GM21576 (cell line): ENCODE results near the gene E2F1.
"Not testable (repeated sequence)": the region's sequence is repeated elsewhere in the genome, so short reads cannot be mapped to it uniquely, and the experiment has no call there.

Experiments
- ATAC-seq: cut with Tn5 transposase; IDR thresholded peaks from one replicate; pipeline ENCODE4 v1.9.1; 2021; ENCODE audit warnings: mild to moderate bottlenecking, moderate library complexity; ENCODE audit not compliant: unreplicated experiment

Gene E2F1

DNA sequence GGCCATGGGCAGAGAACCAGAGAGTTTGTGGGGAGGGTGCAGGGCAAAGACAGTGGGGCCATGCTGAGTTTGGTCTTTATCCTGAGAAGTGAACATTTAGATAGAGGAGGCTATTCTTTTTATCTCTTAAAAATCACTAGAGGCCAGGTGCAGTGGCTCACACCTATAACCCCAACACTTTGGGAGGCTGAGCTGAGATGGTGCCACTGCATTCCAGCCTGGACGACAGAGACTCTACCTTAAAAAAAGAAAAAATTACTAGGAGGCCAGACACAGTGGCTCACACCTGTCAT is 25.2 kb upstream of the E2F1 start:
- ATAC-seq: no peak

DNA sequence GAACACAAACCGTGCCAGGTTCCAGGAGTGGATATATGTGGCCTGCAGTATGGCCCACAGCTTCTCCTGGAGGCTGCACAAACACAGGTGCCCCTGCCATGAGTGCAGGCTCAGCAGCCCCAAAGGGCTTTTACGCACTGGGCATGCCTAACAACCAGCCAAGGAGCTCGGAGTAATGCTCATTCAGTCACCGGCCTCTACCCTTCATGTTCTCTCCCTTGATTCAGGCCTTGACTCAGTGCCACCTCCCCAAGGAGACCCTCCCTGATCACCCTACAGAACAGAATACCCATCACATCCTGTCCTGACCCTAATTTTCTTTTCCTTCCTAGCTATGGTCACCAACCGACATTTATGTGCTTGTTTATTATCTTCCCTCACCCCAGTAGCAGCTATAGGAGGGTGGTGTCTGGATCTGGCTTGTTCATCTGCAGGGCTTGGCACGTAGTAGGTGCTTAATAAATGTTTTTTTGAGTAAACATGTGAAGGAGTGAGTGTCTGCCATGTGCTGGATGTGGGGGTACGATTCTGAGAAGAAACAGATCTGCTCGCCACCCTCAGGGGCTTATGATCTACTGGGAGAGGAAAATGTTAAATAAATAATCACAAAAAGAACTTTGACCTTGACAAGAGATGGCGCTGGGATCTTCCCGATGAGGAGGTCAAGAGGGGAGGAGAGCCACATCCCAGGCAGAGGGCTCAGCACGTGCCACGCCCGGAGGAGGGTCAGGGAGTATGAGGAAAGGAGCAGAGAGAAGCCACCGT is 24.7 kb upstream of the E2F1 start:
- ATAC-seq: no peak

DNA sequence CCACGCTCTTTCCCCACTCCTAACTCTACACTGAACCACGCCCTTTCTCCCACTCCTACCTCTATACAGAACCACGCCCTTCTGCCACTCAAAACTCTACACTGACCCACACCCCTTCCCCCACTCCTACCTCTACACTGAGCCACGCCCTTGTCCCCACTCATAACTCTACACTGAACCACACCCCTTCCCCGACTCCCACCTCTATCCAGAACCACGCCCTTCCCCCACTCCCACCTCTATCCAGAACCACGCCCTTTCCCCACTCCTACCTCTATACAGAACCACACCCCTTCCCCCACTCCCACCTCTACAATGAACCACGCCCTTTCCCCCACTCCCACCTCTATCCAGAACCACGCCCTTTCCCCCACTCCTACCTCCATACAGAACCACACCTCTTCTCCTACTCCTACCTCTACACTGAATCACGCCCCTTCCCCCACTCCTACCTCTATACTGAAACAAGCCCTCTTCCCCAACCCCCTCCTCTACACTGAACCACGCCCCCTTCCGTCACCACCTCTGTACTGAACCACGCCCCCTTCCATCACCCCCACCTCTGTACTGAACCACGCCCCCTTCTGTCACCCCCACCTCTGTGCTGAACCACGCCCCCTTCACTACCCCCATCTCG is 23.8 kb upstream of the E2F1 start:
- no peak for ATAC-seq

DNA sequence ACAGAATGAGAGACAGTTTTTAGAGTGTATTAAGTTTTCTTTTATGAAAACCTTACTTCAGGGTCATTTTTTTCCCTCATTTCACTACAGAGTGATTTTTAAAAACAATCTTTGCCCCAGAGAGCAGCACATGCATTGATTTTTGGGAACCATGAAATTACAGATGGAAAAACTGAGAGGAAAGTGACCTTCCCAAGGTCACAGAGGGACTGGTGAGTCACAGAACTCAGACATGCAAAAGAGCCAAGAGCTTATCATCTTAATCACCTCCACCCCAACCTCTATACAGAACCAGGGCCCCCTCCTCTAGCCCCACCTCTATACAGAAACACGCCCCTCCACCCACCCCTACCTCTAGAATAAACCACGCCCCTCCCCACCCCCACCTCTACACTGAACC is 23.2 kb upstream of the E2F1 start:
- ATAC-seq: no peak

DNA sequence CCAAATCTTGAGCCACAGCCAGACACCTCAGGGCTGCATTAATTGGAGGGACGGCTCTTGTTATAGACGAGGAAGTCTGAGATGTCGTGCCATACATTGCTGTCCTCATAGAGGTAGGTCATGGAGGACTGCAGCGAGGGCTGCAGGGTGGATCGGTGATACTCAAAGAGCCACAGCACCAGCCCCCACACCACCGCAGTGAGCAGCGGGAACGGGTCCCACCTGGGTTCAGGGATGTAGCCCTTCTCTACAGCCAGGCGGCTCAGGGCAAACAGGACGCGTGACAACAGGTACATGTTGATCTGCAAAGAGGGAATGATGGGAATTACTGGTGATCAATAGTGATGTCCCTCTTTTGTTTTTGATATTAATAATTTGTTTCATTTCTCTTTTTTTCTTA is 21.5 kb upstream of the E2F1 start:
- no peak for ATAC-seq

DNA sequence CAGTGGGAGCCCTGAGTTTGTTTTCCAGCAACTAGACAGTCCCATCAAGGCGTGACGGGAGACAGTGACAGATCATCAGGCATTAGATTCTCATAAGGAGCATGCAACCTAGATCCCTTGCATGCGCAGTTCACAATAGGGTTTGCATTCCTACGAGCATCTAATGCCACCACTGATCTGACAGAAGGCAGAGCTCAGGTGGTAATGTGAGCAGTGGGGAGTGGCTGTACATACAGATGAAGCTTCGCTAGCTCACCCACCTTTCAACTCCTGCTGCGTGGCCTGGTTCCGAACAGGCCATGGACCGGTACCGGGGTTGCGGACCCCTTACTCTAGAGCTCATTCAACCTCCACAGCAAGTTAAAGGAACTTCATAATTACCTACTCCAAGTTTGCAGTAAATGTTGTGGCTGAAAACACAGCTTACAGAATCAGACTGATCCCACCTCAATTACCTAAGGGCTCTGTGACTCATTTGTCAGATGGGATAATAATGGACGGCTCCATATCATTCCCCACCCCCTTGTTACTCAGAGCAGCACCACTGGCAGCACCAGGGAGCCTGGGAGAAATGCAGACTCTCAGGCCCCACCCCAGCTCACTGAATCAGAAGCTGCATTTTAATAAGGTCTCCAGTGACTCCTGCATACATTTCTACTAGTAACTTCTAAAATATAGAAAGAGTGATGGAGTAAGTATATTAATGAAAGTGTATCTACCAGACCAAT is 18.2 kb upstream of the E2F1 start:
- ATAC-seq: no peak

DNA sequence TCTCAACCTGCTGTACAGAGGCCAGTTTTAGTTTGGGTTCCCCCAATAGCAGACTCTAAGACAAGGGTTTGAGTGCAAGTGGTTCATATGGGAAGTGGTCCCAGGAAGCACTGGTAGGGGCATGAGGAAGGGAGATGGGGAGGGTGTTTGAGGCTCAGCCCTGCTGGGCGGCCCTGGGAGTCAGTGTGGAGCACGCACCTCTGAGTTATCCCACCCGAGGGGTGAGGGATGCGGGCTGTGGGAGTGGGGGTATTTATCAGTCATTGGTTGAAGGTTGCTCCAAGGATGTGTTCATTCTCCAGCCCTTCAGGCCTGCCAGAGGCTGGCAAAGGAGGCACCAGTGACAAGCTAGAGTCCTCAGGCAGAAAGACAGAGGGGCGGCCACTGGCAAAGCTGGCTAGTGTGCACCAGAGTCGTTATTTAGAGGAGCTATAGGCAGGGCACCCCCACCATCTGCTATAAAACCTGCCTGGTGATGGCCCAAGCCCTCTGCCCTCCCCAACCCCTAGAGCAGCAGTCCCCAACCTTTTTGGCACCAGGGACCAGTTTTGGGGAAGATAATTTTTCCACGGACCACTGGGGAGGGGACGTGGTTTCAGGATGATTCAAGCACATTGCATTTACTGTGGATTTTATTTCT is 17.4 kb upstream of the E2F1 start:
- ATAC-seq: no peak

DNA sequence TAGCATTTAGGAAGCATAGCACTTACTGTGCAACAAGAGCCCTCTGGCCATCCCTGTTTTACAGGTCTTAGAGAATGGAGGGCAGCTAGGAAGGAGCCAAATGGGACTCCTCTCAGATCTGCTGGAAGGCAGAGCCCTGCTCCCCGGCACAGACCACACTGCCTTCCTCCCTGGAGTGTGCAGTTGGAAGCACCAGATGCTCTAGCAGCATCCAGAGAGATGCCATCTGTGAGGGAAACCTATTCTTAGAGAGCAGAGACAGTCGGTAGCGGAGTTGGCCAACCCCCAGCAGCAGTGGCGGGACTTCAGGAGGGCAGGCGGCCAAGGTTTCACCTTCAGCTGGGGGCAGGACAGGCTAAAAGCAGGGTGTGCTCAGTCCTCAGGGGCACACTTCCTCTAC is 16.7 kb upstream of the E2F1 start:
- ATAC-seq: no peak

DNA sequence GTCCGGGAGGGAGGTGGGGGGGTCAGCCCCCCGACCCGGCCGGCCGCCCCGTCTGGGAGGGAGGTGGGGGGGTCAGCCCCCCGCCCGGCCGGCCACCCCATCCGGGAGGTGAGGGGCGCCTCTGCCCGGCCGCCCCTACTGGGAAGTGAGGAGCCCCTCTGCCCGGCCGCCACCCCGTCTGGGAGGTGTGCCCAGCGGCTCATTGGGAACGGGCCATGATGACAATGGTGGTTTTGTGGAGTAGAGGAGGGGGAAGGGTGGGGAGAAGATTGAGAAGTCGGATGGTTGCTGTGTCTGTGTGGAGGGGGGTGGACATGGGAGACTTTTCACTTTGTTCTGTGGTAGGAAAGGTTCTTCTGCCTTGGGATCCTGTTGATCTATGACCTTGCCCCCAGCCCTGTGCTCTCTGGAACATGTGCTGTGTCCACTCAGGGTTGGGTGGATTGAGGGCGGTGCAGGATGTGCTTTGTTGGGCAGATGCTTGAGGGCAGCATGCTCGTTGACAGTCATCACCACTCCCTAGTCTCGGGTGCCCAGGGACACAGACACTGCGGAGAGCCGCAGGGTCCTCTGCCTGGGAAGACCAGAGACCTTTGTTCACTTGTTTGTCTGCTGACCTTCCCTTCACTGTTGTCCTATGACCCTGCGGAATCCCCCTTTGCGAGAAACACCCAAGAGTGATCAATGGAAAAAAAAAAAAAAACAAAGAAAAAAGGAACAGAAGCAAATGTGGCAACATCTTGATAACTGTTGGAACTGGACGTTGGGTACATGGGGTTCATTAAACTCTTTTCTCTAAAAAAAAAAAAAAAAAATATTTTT is 15.7 kb upstream of the E2F1 start:
- no peak for ATAC-seq

DNA sequence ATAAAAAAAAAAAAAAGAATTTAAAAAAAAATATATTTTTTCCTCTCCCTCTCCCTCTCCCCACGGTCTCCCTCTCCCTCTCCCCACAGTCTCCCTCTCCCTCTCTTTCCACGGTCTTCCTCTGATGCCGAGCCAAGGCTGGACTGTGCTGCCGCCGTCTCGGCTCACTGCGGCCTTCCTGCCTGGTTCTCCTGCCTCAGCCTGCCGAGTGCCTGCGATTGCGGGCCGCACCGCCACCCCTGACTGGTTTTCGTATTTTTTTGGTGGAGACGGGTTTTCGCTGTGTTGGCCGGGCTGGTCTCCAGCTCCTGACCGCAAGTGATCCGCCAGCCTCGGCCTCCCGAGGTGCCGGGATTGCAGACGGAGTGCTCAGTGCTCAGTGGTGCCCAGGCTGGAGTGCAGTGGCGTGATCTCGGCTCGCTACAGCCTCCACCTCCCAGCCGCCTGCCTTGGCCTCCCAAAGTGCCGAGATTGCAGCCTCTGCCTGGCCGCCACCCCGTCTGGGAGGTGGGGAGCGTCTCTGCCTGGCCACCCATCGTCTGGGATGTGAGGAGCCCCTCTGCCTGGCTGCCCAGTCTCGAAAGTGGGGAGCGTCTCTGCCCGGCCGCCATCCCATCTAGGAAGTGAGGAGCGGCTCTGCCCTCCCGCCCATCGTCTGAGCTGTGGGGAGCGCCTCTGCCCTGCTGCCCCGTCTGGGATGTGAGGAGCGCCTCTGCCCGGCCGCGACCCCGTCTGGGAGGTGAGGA is 14.7 kb upstream of the E2F1 start:
- ATAC-seq: not testable (repeated sequence)

DNA sequence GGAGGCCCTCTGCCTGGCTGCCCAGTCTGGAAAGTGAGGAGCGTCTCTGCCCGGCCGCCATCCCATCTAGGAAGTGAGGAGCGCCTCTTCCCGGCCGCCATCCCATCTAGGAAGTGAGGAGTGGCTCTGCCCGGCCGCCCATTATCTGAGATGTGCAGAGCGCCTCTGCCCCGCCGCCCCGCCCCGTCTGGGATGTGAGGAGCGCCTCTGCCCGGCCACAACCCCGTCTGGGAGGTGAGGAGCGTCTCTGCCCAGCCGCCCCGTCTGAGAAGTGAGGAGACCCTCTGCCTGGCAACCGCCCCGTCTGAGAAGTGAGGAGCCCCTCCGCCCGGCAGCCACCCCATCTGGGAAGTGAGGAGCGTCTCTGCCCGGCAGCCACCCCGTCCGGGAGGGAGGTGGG is 12.8 kb upstream of the E2F1 start:
- not testable (repeated sequence) for ATAC-seq

DNA sequence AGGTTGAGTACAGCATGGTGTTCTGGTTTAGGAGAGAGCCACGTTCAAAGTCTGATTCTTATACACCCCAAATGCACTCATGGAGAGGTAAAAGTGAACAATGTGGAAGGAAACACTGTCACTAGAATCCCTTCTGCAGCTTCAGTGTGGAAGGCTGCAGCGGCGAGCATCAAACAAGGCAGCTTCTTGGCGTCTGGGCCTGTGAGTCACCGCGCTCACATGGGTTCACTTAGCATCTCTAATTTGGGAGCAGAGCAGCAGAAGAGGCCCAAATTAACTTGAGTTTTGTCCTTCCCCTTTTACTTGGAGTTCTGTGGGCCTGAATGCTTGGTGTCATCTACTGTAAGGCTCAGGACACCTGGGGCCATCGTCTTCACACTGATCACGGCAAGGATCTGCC is 10.9 kb upstream of the E2F1 start:
- ATAC-seq: no peak

DNA sequence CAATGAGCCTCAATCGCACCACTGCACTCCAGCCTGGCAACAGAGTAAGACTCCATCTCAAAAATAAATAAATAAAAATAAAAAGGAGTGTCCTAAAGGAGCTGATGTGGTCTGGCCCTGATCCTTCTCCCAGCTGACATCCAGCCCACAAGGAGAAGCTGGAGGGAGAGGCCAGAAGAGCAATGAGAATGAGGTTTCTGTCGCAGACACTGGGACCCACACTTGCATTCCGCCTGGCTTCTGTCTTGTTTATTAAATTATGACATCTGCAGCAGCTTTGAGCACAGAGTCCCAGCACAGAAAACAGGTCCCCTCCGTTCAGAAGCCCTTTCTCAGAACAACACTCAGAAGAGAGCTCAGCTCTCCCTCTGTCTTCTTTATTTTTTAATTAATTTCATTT is 10.3 kb upstream of the E2F1 start:
- no peak for ATAC-seq

DNA sequence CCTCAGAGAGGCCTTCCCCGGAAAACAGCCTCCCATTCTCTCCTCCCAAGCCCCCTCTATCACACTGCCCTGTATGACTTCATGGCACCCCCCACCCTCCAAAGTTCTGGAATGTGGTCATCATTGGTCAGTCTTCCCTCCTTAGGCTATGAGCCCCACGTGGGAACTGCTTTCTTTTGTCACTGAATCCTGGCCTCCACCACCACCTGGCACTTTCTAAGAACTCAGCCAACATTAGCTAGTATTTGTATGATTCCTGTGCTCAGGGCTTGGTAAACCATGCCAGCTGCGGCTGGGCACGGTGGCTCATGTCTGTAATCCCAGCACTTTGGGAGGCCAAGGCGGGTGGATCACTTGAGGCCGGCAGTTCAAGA is 8.4 kb upstream of the E2F1 start:
- ATAC-seq: no peak

DNA sequence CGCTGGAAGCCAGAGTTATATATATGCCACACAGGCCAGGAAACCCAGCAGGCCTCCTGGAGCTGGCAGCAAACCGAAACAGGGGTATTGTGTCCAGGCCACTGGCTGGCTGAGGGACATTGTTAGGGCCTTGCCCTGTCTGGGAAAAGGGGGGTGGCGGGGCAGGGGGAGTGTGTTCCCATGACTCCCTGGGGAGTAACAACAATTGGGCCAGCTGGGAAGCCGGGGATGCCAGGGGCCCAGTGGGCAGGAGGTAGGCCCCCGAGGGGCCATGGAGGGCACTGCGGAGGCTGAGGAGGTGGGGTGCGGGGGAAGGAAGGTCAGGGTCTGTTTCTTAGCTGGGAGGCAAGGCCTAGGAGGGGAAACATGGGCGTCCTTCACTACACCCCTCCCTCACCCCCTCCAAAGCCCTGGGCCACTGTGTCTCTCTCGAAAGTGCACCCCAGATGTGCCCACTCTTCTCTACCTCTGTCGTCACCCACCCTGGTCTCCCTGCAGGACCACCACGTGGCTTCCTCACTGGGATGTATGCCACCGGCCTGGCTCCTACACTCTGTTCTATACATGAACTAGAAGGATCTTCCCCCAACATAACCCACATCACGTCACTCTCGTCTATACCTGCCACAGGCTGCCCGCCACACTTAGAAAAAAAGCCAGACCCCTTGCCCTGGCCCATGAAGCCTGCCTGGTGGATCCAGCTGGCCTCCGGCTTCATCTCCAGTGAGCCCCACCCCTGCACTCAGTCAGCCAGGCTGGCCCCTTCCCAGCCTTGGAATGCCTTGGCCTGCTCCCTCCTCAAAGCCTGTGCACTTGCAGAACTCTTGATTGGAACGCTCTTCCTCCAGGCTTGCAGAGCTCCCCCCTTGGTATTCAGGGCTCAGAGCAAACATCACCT is 7.8 kb upstream of the E2F1 start:
- no peak for ATAC-seq

DNA sequence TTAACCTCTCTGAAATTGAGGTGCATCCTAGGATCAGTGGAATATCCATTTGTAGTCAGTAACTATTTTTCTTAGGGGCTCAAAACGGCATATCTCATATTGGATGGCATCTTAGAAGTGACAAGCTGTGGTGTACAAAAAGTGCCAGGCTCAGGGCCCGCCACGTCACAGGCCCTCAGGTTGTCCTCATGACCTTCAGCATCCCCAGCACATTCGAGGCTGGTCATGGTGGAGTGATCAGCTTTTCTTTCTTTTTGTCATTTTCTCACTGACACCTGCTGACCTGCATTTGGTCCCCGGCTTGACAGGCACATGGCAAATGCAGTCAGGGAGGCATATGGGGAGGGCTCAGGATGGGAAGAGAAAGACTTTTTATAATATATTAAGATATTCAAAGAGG is 7.1 kb upstream of the E2F1 start:
- no peak for ATAC-seq

DNA sequence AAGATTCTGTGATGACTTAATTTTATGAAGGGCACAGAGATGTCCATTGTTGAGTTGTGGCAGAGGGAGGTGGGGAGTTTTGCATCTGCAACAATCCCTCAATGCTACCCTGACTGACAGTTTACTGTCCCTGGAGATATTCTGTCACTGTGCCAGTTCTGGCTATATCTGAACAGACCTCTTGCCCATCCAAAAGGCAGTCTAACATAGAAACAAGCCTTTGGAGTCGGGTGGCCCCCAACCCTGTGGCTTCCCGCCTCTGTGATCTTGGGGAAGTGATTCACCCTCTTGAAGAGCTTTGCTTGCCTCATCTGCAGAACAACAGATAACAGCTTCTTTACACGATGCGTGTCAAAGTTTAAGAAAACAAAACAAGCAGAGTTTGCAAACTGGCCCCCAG is 3.8 kb upstream of the E2F1 start:
- no peak for ATAC-seq

DNA sequence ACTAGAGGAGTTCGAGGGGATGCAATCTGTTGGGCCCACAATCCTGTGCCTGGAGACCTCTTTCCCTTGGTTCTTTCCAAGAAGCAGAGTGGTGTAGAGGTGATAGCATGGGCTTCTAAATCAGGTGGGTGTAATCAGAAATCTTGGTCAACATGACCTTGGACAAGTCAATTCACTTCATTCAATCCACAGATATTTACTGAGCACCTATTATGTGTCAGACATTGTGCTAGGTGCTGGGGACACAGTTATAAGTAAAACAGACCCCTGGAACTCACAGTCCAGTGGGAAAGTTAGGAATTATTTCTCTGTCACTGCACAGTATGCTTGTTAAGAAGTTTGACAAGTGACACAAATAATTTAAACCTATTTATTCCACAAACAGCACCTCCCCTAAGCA is 3.3 kb upstream of the E2F1 start:
- no peak for ATAC-seq

DNA sequence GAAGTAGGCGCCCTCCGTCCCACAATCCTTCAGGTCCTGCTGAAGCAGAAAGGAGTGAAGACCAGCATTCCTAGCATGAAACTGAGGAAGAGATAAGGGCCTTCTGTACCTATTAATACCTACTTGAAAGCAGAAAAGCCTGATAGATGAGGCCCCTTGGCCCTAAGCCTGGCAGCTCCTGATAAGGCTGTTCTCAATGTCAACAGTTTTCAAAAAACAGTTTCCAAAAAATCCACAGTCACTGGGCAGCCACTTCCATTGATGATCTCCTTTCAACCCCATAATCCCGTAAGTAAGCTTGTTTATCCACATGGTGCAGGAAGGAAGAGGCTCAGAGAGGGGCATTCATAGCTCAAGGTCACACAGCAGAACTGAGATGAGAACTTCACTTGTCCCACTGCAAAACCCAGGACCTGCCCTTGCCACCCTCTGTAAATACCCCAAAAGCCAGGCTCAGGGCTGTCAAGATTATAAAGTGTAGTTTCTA is 2.8 kb upstream of the E2F1 start:
- ATAC-seq: no peak
